NAMALWA (cell line): Measurements from ENCODE around the gene SFXN3.

ENCODE experiments used
- DNase-seq: peaks from one replicate; pipeline ENCODE4 v3.0.0-alpha.2; 2015; ENCODE audit warnings: low spot score

The SFXN3 gene

GRCh38 chr10:101000127-101000914 lies 30.7 kb upstream of the SFXN3 start:
- no peak for DNase-seq

GRCh38 chr10:101000915-101001658 lies 29.9 kb upstream of the SFXN3 start:
- DNase-seq, result no peak

- no peak for DNase-seq
Measured at GRCh38 chr10:101001659-101002035, 29.4 kb upstream of the SFXN3 start.

DNA sequence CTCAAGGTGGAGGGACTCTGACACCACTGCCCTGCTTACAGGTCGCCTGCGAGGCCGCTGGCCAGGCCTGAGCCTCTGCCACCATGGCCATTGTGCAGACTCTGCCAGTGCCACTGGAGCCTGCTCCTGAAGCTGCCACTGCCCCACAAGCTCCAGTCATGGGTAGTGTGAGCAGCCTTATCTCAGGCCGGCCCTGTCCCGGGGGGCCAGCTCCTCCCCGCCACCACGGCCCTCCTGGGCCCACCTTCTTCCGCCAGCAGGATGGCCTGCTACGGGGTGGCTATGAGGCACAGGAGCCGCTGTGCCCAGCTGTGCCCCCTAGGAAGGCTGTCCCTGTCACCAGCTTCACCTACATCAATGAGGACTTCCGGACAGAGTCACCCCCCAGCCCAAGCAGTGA lies 28.6 kb upstream of the SFXN3 start:
- no peak for DNase-seq

GRCh38 chr10:101003639-101004206 lies 27.3 kb upstream of the SFXN3 start:
- no peak for DNase-seq

GRCh38 chr10:101005361-101005760 lies 25.7 kb upstream of the SFXN3 start:
- DNase-seq, result no peak

DNA sequence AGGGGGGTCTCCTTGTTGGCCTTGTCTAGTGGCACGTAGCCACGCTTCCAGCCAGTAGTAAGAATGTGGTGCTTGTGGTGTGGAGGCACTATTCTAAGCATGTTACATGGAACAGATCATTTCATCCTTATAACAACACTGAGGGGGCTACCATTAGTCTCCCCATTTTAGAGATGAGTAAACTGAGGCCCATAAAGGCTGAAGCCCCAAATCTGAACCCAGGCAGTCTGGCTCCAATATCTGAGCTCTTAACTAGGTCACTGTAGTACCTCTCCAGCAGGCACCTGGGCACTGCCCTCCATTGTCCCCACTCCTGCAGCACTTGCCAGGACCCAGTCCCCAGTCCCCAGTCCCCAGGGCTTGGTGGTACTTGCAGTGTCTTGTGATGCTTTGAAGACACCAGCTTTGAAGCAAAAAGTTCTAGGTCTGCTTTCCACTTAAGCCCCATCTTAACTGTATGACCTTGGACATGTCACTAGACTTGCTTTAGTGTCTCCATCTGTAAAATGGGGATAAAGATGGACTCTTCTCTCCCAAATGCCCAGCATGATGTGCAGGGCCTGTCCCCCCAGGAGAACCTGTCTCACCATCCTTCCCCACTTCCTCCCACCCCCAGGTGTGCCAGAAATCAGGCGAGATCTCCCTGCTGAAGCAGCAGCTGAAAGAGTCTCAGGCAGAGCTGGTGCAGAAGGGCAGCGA lies 25.0 kb upstream of the SFXN3 start:
- DNase-seq, result no peak

DNA sequence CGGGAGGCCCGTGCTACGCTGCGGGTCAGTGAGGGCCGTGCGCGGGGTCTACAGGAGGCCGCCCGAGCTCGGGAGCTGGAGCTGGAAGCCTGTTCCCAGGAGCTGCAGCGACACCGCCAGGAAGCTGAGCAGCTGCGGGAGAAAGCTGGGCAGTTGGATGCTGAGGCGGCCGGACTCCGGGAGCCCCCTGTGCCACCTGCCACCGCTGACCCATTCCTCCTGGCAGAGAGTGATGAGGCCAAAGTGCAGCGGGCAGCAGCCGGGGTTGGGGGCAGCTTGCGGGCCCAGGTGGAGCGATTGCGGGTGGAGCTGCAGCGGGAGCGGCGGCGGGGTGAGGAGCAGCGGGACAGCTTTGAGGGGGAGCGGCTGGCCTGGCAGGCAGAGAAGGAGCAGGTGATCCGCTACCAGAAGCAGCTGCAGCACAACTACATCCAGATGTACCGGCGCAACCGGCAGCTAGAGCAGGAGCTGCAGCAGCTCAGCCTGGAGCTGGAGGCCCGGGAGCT lies 24.4 kb upstream of the SFXN3 start:
- no peak for DNase-seq

- DNase-seq, result no peak
Measured at GRCh38 chr10:101007099-101007711, 23.8 kb upstream of the SFXN3 start.

- no peak for DNase-seq
Measured at GRCh38 chr10:101007915-101008822, 22.9 kb upstream of the SFXN3 start.

GRCh38 chr10:101008823-101009423 lies 22.1 kb upstream of the SFXN3 start:
- DNase-seq, result no peak

GRCh38 chr10:101010329-101010728 lies 20.7 kb upstream of the SFXN3 start:
- no peak for DNase-seq

DNA sequence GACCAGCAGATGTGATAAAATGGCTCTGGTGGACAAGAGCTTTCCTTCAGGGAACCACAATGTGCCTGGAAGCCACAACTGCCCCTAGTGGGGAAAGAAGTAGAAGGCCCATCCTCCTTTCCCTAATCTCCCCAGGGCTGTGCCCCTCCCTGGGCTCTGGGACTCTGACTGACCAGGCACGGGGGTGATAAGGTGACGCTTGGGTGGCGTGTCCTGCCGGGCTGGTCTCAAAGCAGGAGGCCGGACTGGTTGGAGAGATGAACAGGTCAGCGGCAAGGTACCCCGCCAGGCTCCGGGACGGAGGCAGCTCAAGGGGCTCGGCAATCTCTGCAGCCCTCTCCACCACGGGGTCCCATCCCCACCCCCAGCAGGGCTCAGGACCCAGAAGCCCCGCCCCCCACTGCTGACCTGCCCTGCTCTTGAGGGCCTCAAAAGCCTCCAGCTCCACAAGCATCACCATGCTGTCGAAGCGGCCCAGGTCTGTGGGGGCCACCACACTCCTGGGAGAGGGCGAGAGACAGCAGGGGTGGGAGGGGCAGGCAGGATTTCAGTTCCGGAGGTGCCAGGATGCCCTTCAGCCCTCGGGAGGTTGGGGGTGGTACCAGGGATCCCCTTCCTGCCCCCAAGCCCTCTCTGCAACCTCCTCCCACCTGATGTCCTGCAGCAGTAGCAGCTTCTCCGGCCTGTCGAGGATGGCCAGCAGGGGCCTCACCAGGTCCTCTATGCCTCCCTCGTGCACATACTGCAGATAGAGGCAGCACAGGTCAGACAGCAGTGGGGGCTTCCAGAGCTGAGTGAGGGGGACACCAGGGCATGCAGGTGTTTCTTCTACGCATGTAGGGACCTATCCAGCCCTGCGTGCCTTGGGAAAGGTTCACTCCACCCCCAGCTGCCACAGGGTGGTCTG lies 19.3 kb upstream of the SFXN3 start:
- DNase-seq, result no peak

- peak; percentile 94 for DNase-seq
Measured at GRCh38 chr10:101012525-101013364, 18.3 kb upstream of the SFXN3 start.

GRCh38 chr10:101013365-101013825 lies 17.6 kb upstream of the SFXN3 start:
- DNase-seq, result no peak

- peak; percentile 73 for DNase-seq
Measured at GRCh38 chr10:101014230-101014884, 16.7 kb upstream of the SFXN3 start.

- DNase-seq, result no peak
Measured at GRCh38 chr10:101014966-101015581, 16.0 kb upstream of the SFXN3 start.
